GM18517 (cell line): ENCODE data around the gene RCL1.

Experiments used
- ATAC-seq: cut with Tn5 transposase; IDR thresholded peaks from one replicate; pipeline ENCODE4 v1.9.1; 2021; ENCODE audit warnings: mild to moderate bottlenecking, moderate library complexity; ENCODE audit not compliant: unreplicated experiment

The RCL1 gene

GRCh38 chr9:4805191-4805918 lies 12.6 kb downstream of the RCL1 start:
- ATAC-seq: no peak

- ATAC-seq: no peak
Measured at GRCh38 chr9:4810565-4810964, 17.8 kb downstream of the RCL1 start.

- ATAC-seq: no peak
Measured at GRCh38 chr9:4811824-4812223, 19.1 kb downstream of the RCL1 start.

- ATAC-seq: no peak
Measured at GRCh38 chr9:4812858-4813257, 20.1 kb downstream of the RCL1 start.

GRCh38 chr9:4814913-4815312 lies 22.2 kb downstream of the RCL1 start:
- no peak for ATAC-seq

- ATAC-seq: no peak
Measured at GRCh38 chr9:4815381-4815956, 22.7 kb downstream of the RCL1 start.

GRCh38 chr9:4820168-4820567 lies 27.4 kb downstream of the RCL1 start:
- no peak for ATAC-seq

GRCh38 chr9:4821133-4821532 lies 28.4 kb downstream of the RCL1 start:
- ATAC-seq: no peak

GRCh38 chr9:4822057-4822456 lies 29.3 kb downstream of the RCL1 start:
- ATAC-seq: no peak

GRCh38 chr9:4826417-4827166 lies 33.8 kb downstream of the RCL1 start:
- ATAC-seq: no peak

GRCh38 chr9:4827224-4827623 lies 34.5 kb downstream of the RCL1 start:
- ATAC-seq: no peak

- no peak for ATAC-seq
Measured at GRCh38 chr9:4828761-4829160, 36.0 kb downstream of the RCL1 start.

- no peak for ATAC-seq
Measured at GRCh38 chr9:4829969-4830368, 37.2 kb downstream of the RCL1 start.

- ATAC-seq: no peak
Measured at GRCh38 chr9:4830699-4831098, 38.0 kb downstream of the RCL1 start.

- no peak for ATAC-seq
Measured at GRCh38 chr9:4831119-4831518, 38.4 kb downstream of the RCL1 start.

GRCh38 chr9:4831944-4832343 lies 39.2 kb downstream of the RCL1 start:
- no peak for ATAC-seq

GRCh38 chr9:4832786-4833579 lies 40.2 kb downstream of the RCL1 start:
- no peak for ATAC-seq

- no peak for ATAC-seq
Measured at GRCh38 chr9:4833781-4834560, 41.2 kb downstream of the RCL1 start.

GRCh38 chr9:4836676-4837075 lies 43.9 kb downstream of the RCL1 start:
- ATAC-seq: no peak
